DMS 273 treated with DMSO at 0.1 percent for 48 hours (cell line): ENCODE data around the gene TGM6.

Source experiments
- DNase-seq: peaks from one replicate; lab custom pipeline; 2025; lab: John Stamatoyannopoulos, UW

TGM6 gene

GRCh38 chr20:2380601-2381000 lies at the start of gene TGM6:
TGM6 (plus strand) TSS chr20:2380901; CDS start chr20:2380969, 68 bp downstream.
- DNase-seq, result no peak

- no peak for DNase-seq
These were observed 49.6 kb upstream of the TGM6 start for GRCh38 chr20:2331106-2331505.

- no peak for DNase-seq
These were observed 48.7 kb upstream of the TGM6 start for GRCh38 chr20:2331901-2332565.

GRCh38 chr20:2332711-2333110 lies 48.0 kb upstream of the TGM6 start:
- DNase-seq, result no peak

- no peak for DNase-seq
These were observed 46.9 kb upstream of the TGM6 start for GRCh38 chr20:2333821-2334220.

GRCh38 chr20:2335096-2335870 lies 45.4 kb upstream of the TGM6 start:
- no peak for DNase-seq

GRCh38 chr20:2336471-2336870 lies 44.2 kb upstream of the TGM6 start:
- DNase-seq, result no peak

- DNase-seq, result no peak
These were observed 43.6 kb upstream of the TGM6 start for GRCh38 chr20:2337142-2337541.

GRCh38 chr20:2338411-2339066 lies 42.2 kb upstream of the TGM6 start:
- no peak for DNase-seq

GRCh38 chr20:2340136-2340535 lies 40.6 kb upstream of the TGM6 start:
- no peak for DNase-seq

GRCh38 chr20:2340823-2341222 lies 39.9 kb upstream of the TGM6 start:
- DNase-seq, result no peak

- no peak for DNase-seq
These were observed 39.4 kb upstream of the TGM6 start for GRCh38 chr20:2341336-2341735.

- DNase-seq, result no peak
These were observed 38.5 kb upstream of the TGM6 start for GRCh38 chr20:2342243-2342642.

GRCh38 chr20:2346188-2346587 lies 34.5 kb upstream of the TGM6 start:
- no peak for DNase-seq

- DNase-seq, result no peak
These were observed 32.4 kb upstream of the TGM6 start for GRCh38 chr20:2348336-2348735.

- DNase-seq, result no peak
These were observed 30.9 kb upstream of the TGM6 start for GRCh38 chr20:2349801-2350200.

GRCh38 chr20:2350606-2351005 lies 30.1 kb upstream of the TGM6 start:
- no peak for DNase-seq

- DNase-seq, result no peak
These were observed 27.5 kb upstream of the TGM6 start for GRCh38 chr20:2353231-2353630.

GRCh38 chr20:2357114-2357513 lies 23.6 kb upstream of the TGM6 start:
- no peak for DNase-seq

- DNase-seq, result no peak
These were observed 22.7 kb upstream of the TGM6 start for GRCh38 chr20:2358006-2358405.

- DNase-seq, result no peak
These were observed 19.6 kb upstream of the TGM6 start for GRCh38 chr20:2361035-2361593.

GRCh38 chr20:2363187-2363586 lies 17.5 kb upstream of the TGM6 start:
- DNase-seq, result no peak

GRCh38 chr20:2363587-2363986 lies 17.1 kb upstream of the TGM6 start:
- DNase-seq, result no peak
